HUES64 (cell line): Measurements from ENCODE around the gene RRAGC.

Source experiments
- H3K27ac ChIP-seq: 2 replicates; pipeline ENCODE4 v1.7.0; 2013; ENCODE audit warnings: low read depth, low read length, inconsistent platforms
- H3K27me3 ChIP-seq: 2 replicates; pipeline ENCODE4 v1.6.1; 2013; ENCODE audit warnings: mild to moderate bottlenecking, low read length; ENCODE audit not compliant: insufficient read depth
- H3K36me3 ChIP-seq: 2 replicates; pipeline ENCODE4 v1.6.1; 2013; ENCODE audit warnings: mild to moderate bottlenecking, low read length; ENCODE audit not compliant: insufficient read depth
- H3K4me1 ChIP-seq: 2 replicates; pipeline ENCODE4 v1.6.1; 2013; ENCODE audit warnings: mild to moderate bottlenecking, low read length, moderate library complexity; ENCODE audit not compliant: insufficient read depth
- H3K4me3 ChIP-seq: 2 replicates; pipeline ENCODE4 v1.5.1; 2013; ENCODE audit warnings: mild to moderate bottlenecking, low read length, moderate library complexity
- H3K9ac ChIP-seq: 2 replicates; pipeline ENCODE4 v1.6.1; 2013; ENCODE audit warnings: mild to moderate bottlenecking, low read depth, low read length
- H3K9me3 ChIP-seq: 2 replicates; pipeline ENCODE4 v1.6.1; 2013; ENCODE audit warnings: low read depth, low read length; ENCODE audit not compliant: insufficient read depth
- WGBS: fragments of 150-250, 120-280 bp; methylation state at CpG from one replicate; pipeline ENCODE4 v1.1.7; 2013; ENCODE audit warnings: missing lambda C conversion rate; 5-methylcytosine and 5-hydroxymethylcytosine counted together

The RRAGC gene

DNA sequence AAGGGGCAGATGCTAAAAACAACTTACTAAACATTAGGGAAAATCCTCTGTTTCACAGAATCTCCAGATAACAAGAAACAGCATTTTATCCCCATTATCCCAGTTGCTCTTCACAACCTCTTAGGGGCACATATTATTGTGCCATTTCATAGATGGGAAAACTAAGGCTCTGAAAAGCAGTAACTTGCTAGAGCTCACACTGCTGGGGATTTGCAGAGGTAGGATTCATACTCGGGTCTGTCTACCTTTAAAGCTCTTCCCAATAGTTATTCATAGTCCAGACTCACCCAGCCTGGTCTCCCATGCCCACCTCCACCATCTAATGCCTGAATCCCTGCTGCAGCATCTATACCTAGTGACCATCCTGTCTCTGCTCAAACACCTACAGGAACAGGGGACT is 67.7 kb downstream of the RRAGC start:
- no peak overlapping the region for H3K9ac ChIP-seq
- 62% methylated on average over 1 of the region's 1 CpG for WGBS
- no peak overlapping the region for H3K27ac ChIP-seq
- H3K4me3 ChIP-seq = no peak overlapping the region
- H3K36me3 ChIP-seq = no peaks in the 10 kb centered on the region
- no peaks in the 10 kb centered on the region for H3K27me3 ChIP-seq
- peaks cover 24% of the 10 kb centered on the region for H3K4me1 ChIP-seq
- H3K9me3 ChIP-seq = peaks cover 8% of the 10 kb centered on the region; the same call in 1 of the 2 replicates

- Histone ChIP-seq H3K4me3 (no peak overlapping the region), H3K9ac (no peak overlapping the region), H3K36me3 (no peaks in the 10 kb centered on the region), H3K27me3 (no peaks in the 10 kb centered on the region), H3K27ac (no peak overlapping the region), H3K9me3 (peaks cover 8% of the 10 kb centered on the region; the same call in 1 of the 2 replicates), H3K4me1 (peaks cover 28% of the 10 kb centered on the region)
Measured at GRCh38 chr1:38791164-38791515, 68.4 kb downstream of the RRAGC start.

DNA sequence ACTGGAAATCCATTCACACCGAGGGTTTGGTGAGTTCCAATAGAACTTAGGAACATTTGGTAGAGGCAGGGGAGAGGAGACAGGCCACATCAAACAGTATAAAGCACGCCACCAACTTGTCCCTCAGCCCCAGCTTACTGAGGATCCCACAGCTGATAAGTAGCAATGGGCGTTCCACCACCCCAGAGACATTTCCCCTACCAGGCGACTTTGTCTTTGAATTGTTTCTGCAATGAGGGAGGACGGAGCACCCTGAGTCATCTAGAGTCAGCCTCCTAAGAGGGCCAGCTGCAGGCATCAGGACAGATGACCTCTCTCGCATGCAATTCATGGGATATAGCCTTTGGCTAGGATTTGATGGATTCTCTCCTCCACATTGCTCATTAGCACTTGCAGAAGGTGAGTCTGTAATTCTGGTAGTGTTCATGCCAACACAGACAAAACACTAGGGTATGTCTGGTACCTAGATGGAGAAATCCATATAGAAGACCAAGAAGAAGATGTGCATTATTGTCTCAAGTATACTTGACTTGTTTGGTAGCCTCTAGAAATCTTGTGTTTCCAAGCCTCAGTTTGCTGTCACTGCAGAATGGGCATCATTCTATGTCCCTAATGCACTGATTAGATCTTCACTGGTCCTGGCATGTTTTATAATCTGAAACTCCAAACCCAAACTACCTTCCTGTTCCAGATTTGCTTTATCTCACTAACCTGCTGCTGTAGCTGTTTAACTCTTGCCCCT is 69.0 kb downstream of the RRAGC start:
- WGBS = 90% methylated on average over 5 of the region's 6 CpGs
- peaks cover 8% of the 10 kb centered on the region; the same call in 1 of the 2 replicates for H3K9me3 ChIP-seq
- no peak overlapping the region for H3K9ac ChIP-seq

GRCh38 chr1:38789498-38790169 is 69.9 kb downstream of the RRAGC start:
- H3K9me3 ChIP-seq = peaks cover 8% of the 10 kb centered on the region; the same call in 1 of the 2 replicates
- 90% methylated on average over 5 of the region's 5 CpGs for WGBS
- no peak overlapping the region for H3K4me3 ChIP-seq
- H3K4me1 ChIP-seq = peaks cover 28% of the 10 kb centered on the region
- H3K36me3 ChIP-seq = no peaks in the 10 kb centered on the region
- H3K27ac ChIP-seq = no peak overlapping the region
- H3K9ac ChIP-seq = no peak overlapping the region
- no peaks in the 10 kb centered on the region for H3K27me3 ChIP-seq

More for the DNA sequence above, 69.0 kb downstream of the RRAGC start:
- no peaks in the 10 kb centered on the region for H3K27me3 ChIP-seq
- no peaks in the 10 kb centered on the region for H3K36me3 ChIP-seq
- no peak overlapping the region for H3K27ac ChIP-seq
- H3K4me3 ChIP-seq = no peak overlapping the region
- H3K4me1 ChIP-seq = peaks cover 28% of the 10 kb centered on the region

- Histone ChIP-seq H3K27me3 (no peaks in the 10 kb centered on the region), H3K9ac (no peak overlapping the region)
- 52% methylated on average over 14 of the region's 15 CpGs for WGBS
Measured at GRCh38 chr1:38788341-38789336, 70.9 kb downstream of the RRAGC start.

More at GRCh38 chr1:38788341-38789336, 70.9 kb downstream of the RRAGC start:
- peaks cover 8% of the 10 kb centered on the region; the same call in 1 of the 2 replicates for H3K9me3 ChIP-seq
- H3K4me3 ChIP-seq = no peak overlapping the region
- H3K4me1 ChIP-seq = peaks cover 28% of the 10 kb centered on the region
- no peaks in the 10 kb centered on the region for H3K36me3 ChIP-seq
- no peak overlapping the region for H3K27ac ChIP-seq
